Endothelial cell of umbilical vein (primary cell): Measurements from ENCODE around the gene XRN2. TPM values are rescaled to one million over a fixed set of nuclear protein-coding genes. Genes with fewer than 3 reads are reported as not detected.

Source experiments
- BruUV-seq: library from RNA; stranded (reverse); fragments of 400-500 nt; replicated peaks from 2 replicates; lab custom pipeline; 2021; lab: Mats Ljungman, UMichigan
- CTCF ChIA-PET: fragments of 300-600, 350-600 bp; sonication (Branson Sonifier 250); formaldehyde crosslinking; loops from one replicate; lab custom pipeline; 2021; ENCODE audit warnings: antibody characterized with exemption, inconsistent platforms; lab: Charles Lee
- POLR2A ChIA-PET: fragments of 300-600, 350-600 bp; sonication (Branson Sonifier 250); formaldehyde crosslinking; loops from one replicate; lab custom pipeline; 2021; ENCODE audit warnings: antibody characterized with exemption, inconsistent platforms; lab: Charles Lee
- DNase-seq: peaks from one replicate; pipeline ENCODE4 v3.0.0-alpha.2; 2011; ENCODE audit warnings: low read depth, low spot score
- FAIRE-seq: peaks from 2 replicates; lab custom pipeline; 2011; peaks lifted over from hg19 to GRCh38; lab: Jason Lieb, UNC
- H2AFZ ChIP-seq: 2 replicates; pipeline ENCODE4 v1.6.0; 2012; ENCODE audit warnings: low read depth, low read length, control low read depth, inconsistent platforms
- H3K27ac ChIP-seq: 2 replicates; pipeline ENCODE4 v1.5.1; 2011; ENCODE audit warnings: low read depth, mild to moderate bottlenecking, control low read depth, low read length, moderate library complexity; ENCODE audit not compliant: insufficient read depth
- H3K27me3 ChIP-seq, 2 experiments: 2 replicates each; pipeline versions ENCODE4 v1.6.0 to v1.6.1; 2011; ENCODE audit warnings: low read length in 2 of 2, mixed read lengths in 1 of 2; ENCODE audit not compliant: control insufficient read depth in 2 of 2, insufficient read depth in 2 of 2
- H3K36me3 ChIP-seq, 2 experiments: 2 replicates in 1 of 2; 3 replicates in 1 of 2; pipeline ENCODE4 v1.5.1; 2011; ENCODE audit warnings: low read length in 2 of 2, mild to moderate bottlenecking in 1 of 2, moderate library complexity in 1 of 2; ENCODE audit not compliant: control insufficient read depth in 2 of 2, insufficient read depth in 2 of 2; ENCODE audit errors: extremely low read depth in 1 of 2
- H3K4me1 ChIP-seq: 3 replicates; pipeline ENCODE4 v1.5.1; 2011; ENCODE audit warnings: mild to moderate bottlenecking, low read length; ENCODE audit not compliant: control insufficient read depth, insufficient read depth; ENCODE audit errors: extremely low read depth
- H3K4me2 ChIP-seq: 2 replicates; pipeline ENCODE4 v1.6.1; 2011; ENCODE audit warnings: low read length, control low read depth, mixed read lengths; ENCODE audit not compliant: insufficient read depth
- H3K4me3 ChIP-seq, 3 experiments: fragments of 200-600 bp in 1 of 3; sonication (generic), shearing (Covaris generic) in 1 of 3; replicated peaks in 1 of 3; 2 replicates each; pipeline ENCODE4 v1.5.1; 2011 to 2016; ENCODE audit warnings: control low read depth in 3 of 3, low read length in 3 of 3, mild to moderate bottlenecking in 2 of 3, inconsistent platforms in 1 of 3, low read depth in 1 of 3, moderate library complexity in 1 of 3; ENCODE audit not compliant: insufficient read depth in 1 of 3
- H3K79me2 ChIP-seq: 2 replicates; pipeline ENCODE4 v1.6.0; 2012; ENCODE audit warnings: low read length, inconsistent platforms; ENCODE audit not compliant: control insufficient read depth, insufficient read depth
- H3K9ac ChIP-seq: replicated peaks from 2 replicates; pipeline ENCODE3; 2011; ENCODE audit warnings: low read length, control low read depth; ENCODE audit not compliant: insufficient read depth; ENCODE audit errors: extremely low read depth
- H3K9me1 ChIP-seq: replicated peaks from 3 replicates; pipeline ENCODE4 v1.6.0; 2011; ENCODE audit warnings: mild to moderate bottlenecking, low read length; ENCODE audit not compliant: control insufficient read depth, insufficient read depth; ENCODE audit errors: extremely low read depth
- H3K9me3 ChIP-seq: replicated peaks from 2 replicates; pipeline ENCODE4 v1.5.1; 2012; ENCODE audit warnings: low read length, inconsistent platforms; ENCODE audit not compliant: control insufficient read depth, insufficient read depth
- H4K20me1 ChIP-seq: replicated peaks from 2 replicates; pipeline ENCODE3; 2011; ENCODE audit warnings: mild to moderate bottlenecking, low read length; ENCODE audit not compliant: control insufficient read depth, insufficient read depth; ENCODE audit errors: extremely low read depth
- EZH2 ChIP-seq: IDR thresholded peaks from 2 replicates; pipeline ENCODE4 v1.6.1; 2012; ENCODE audit warnings: borderline replicate concordance, low read depth, mild to moderate bottlenecking, moderate library complexity, low read length, inconsistent platforms; ENCODE audit not compliant: severe bottlenecking
- FOS ChIP-seq: IDR thresholded peaks from 2 replicates; pipeline ENCODE4 v1.6.1; 2011; ENCODE audit warnings: mild to moderate bottlenecking, low read length, moderate library complexity, borderline replicate concordance; ENCODE audit not compliant: insufficient read depth
- GATA2 ChIP-seq: IDR thresholded peaks from 2 replicates; pipeline ENCODE4 v1.7.0; 2011; ENCODE audit warnings: low read depth, mild to moderate bottlenecking, moderate library complexity, mixed read lengths, low read length; ENCODE audit not compliant: insufficient read length, insufficient read depth
- JUN ChIP-seq: IDR thresholded peaks from 2 replicates; pipeline ENCODE4 v1.6.1; 2011; ENCODE audit warnings: borderline replicate concordance, low read depth; ENCODE audit not compliant: insufficient read length, insufficient read depth
- MYC ChIP-seq: IDR thresholded peaks from one replicate; pipeline ENCODE4 v1.6.1; 2011; ENCODE audit warnings: mild to moderate bottlenecking, low read depth, low read length
- POLR2A ChIP-seq: IDR thresholded peaks from 2 replicates; pipeline ENCODE4 v1.6.1; 2012; ENCODE audit warnings: low read depth, mild to moderate bottlenecking, control low read depth, low read length
- POLR2AphosphoS5 ChIP-seq: IDR thresholded peaks from 2 replicates; pipeline ENCODE4 v1.6.1; 2012; ENCODE audit warnings: low read depth, mild to moderate bottlenecking, control low read depth, low read length, moderate library complexity; ENCODE audit not compliant: insufficient read depth
- dilution Hi-C: fragments of 300-500 bp; cut with MboI; formaldehyde crosslinking; loops from one replicate; pipeline ENCODE4 v1.15.0; 2019; ENCODE audit warnings: low sequenced_read_pairs; ENCODE audit not compliant: extremely low pct_ligation_motif_present
- intact Hi-C: fragments of 100-400 bp; cut with micrococcal nuclease; formaldehyde crosslinking; loops from one replicate; pipeline ENCODE4 v1.10.0; 2022
- polyA plus RNA-seq, 4 experiments: library from polyadenylated mRNA; depleted of rRNA in 3 of 4; stranded (reverse) in 3 of 4; unstranded in 1 of 4; fragments of >200 nt; gene quantifications; 2 replicates each; pipeline versions ENCODE4 v1.2.1 to v1.2.3, GENCODE V29; 2011 to 2012; ENCODE audit warnings: missing spikeins in 1 of 4
- total RNA-seq: library from RNA; stranded (reverse); gene quantifications from 2 replicates; pipeline ENCODE4 v1.2.3, GENCODE V29; 2021
- TF ChIP-seq, protein P1 (sequence below), 2 donors: IDR thresholded peaks; 1 replicate in 1 of 2; 2 replicates in 1 of 2; pipeline ENCODE4 v1.5.1; 2011; ENCODE audit warnings: low read length in 2 of 2, mild to moderate bottlenecking in 2 of 2, moderate library complexity in 2 of 2, control low read depth in 1 of 2, inconsistent platforms in 1 of 2, low read depth in 1 of 2; ENCODE audit not compliant: insufficient read depth in 1 of 2; ENCODE audit errors: extremely low read depth in 1 of 2
- TF ChIP-seq, protein P2 (sequence below): IDR thresholded peaks from 2 replicates; pipeline ENCODE4 v1.6.1; 2011; ENCODE audit not compliant: insufficient read depth, insufficient read length

Gene XRN2
- total and polyA plus RNA-seq, 2 donors (not counting 3 experiments of a cell fraction or from before 2014, with no cell fraction given), result 32.3 to 66.6 TPM

DNA sequence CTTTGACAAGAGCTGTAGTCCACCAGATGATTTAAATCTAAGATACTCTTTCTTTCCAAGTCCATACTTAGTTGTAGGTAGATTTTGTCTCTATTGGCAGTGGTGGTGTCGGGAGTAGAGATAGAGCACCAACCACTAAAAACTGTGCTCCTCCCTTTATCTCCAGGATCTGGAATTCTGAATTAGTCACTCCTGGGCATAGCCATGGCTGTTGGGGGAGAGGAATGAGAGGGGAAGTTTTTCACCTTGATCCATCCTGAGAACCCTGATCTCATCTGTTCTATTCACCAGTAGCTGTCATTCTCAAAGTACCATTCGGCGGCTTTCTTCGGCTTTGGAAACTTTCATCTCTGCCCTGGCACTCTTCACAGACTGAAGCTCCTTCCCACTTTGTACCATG lies 129.8 kb downstream of the XRN2 start:
- DNase-seq (no peak), FAIRE-seq (no peak)
- H3K27me3 ChIP-seq, result no peaks in the 10 kb centered on the region
- H3K9ac ChIP-seq, result no peak overlapping the region
- H3K4me2 ChIP-seq, result no peak overlapping the region
- intact Hi-C loops (no loop called here), dilution Hi-C loops (no loop called here)
- ChIA-PET POLR2A (no interaction called here), CTCF (interaction anchor here (1.1 kb wide), 1 partner anchor 197 kb away, joined by 4 read pairs; no protein-coding TSS in a partner anchor)
- no peaks in the 10 kb centered on the region for H4K20me1 ChIP-seq
- no peaks in the 10 kb centered on the region for H3K36me3 ChIP-seq
- no peak overlapping the region for H2AFZ ChIP-seq
- no TSS peak for BruUV-seq
- H3K79me2 ChIP-seq, result no peaks in the 10 kb centered on the region
- no peaks in the 10 kb centered on the region for H3K9me3 ChIP-seq
- no peaks in the 10 kb centered on the region for H3K9me1 ChIP-seq
- peaks cover 13% of the 10 kb centered on the region for H3K4me1 ChIP-seq
- H3K27ac ChIP-seq, result no peak overlapping the region
- H3K4me3 ChIP-seq, result no peak overlapping the region
- TF ChIP-seq GATA2 (peak; percentile 47), JUN (no peak)

DNA sequence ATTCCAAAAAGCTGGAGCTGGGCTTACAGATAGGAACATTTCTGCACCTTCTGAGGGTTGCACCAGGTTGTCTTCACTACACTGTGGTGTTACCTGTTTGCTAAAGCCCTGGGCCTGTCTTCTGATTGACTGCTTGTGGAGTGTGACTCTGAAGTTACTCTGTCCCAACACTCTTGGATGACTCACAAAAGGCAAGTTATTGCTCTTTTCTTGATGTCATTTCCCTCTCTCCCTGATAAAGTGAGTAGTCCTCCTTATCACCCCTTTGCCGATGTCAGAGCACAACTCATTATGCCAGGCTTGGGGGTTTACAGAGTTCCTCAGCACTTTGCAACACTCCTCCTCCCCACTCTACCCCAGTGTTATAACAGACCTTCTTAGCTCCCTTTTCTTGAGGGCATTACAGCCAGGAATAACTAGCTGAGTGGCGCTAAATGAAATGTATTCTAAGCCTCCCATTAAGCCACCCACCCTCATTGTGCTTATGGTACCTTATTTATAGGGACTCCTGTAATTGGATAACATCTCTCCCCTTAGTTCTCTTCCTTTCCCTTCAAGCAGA lies 130.3 kb downstream of the XRN2 start:
- Histone ChIP-seq H3K4me2 (no peak overlapping the region), H3K4me3 (no peak overlapping the region), H3K9ac (no peak overlapping the region), H3K9me3 (no peaks in the 10 kb centered on the region), H3K27me3 (no peaks in the 10 kb centered on the region), H3K27ac (no peak overlapping the region), H3K4me1 (peaks cover 13% of the 10 kb centered on the region), H2AFZ (peak overlapping the region; percentile 9), H3K36me3 (no peaks in the 10 kb centered on the region), H3K79me2 (no peaks in the 10 kb centered on the region), H3K9me1 (no peaks in the 10 kb centered on the region), H4K20me1 (no peaks in the 10 kb centered on the region)
- ChIA-PET CTCF (interaction anchor here (1.1 kb wide), 1 partner anchor 198 kb away, joined by 4 read pairs; no protein-coding TSS in a partner anchor), POLR2A (no interaction called here)
- BruUV-seq, result no TSS peak
- intact Hi-C loops (no loop called here), dilution Hi-C loops (no loop called here)
- TF ChIP-seq POLR2A (no peak), FOS (peak; percentile 57), GATA2 (peak; percentile 60), MYC (no peak), JUN (peak; percentile 59), POLR2AphosphoS5 (no peak), EZH2 (no peak)
- TF ChIP-seq, protein P1, sequence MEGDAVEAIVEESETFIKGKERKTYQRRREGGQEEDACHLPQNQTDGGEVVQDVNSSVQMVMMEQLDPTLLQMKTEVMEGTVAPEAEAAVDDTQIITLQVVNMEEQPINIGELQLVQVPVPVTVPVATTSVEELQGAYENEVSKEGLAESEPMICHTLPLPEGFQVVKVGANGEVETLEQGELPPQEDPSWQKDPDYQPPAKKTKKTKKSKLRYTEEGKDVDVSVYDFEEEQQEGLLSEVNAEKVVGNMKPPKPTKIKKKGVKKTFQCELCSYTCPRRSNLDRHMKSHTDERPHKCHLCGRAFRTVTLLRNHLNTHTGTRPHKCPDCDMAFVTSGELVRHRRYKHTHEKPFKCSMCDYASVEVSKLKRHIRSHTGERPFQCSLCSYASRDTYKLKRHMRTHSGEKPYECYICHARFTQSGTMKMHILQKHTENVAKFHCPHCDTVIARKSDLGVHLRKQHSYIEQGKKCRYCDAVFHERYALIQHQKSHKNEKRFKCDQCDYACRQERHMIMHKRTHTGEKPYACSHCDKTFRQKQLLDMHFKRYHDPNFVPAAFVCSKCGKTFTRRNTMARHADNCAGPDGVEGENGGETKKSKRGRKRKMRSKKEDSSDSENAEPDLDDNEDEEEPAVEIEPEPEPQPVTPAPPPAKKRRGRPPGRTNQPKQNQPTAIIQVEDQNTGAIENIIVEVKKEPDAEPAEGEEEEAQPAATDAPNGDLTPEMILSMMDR (IDR thresholded peaks at IDR 0.05; ENCODE audit: extremely low read depth in 1 of 2, insufficient read depth in 1 of 2, low read depth in 1 of 2, low read length in 2 of 2), result no peak
- TF ChIP-seq, protein P2, sequence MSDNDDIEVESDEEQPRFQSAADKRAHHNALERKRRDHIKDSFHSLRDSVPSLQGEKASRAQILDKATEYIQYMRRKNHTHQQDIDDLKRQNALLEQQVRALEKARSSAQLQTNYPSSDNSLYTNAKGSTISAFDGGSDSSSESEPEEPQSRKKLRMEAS, result no peak
- DNase-seq (peak; percentile 55), FAIRE-seq (peak; percentile 49)
